SH-SY5Y (cell line): ENCODE data around the gene LIPN.

Experiments used
- GATA2 ChIP-seq: IDR thresholded peaks from 2 replicates; pipeline ENCODE4 v1.6.1; 2011; ENCODE audit warnings: mild to moderate bottlenecking, low read depth, low read length
- GATA3 ChIP-seq: IDR thresholded peaks from 2 replicates; pipeline ENCODE4 v1.6.1; 2011; ENCODE audit warnings: low read depth, mild to moderate bottlenecking, low read length, moderate library complexity

- TF ChIP-seq GATA2 (no peak), GATA3 (no peak)
These were observed 31.6 kb upstream of the LIPN start for GRCh38 chr10:88728107-88728763.
